ENCODE data around the gene SULT1E1. TPM values are rescaled to one million over a fixed set of nuclear protein-coding genes. Genes with fewer than 3 reads are reported as not detected.

The SULT1E1 gene
- polyA plus RNA-seq, 2 of the 4 experiments (the other 2 are of a cell fraction): 0.08 TPM; not detected in 1

- no peak for TF ChIP-seq NR3C1 (IDR thresholded peaks at IDR 0.05)
- TF ChIP-seq HEYL (CRISPR knock-in tag; IDR thresholded peaks at IDR 0.05): no peak
- TF ChIP-seq SREBF2 (IDR thresholded peaks at IDR 0.05): no peak
- TF ChIP-seq POLR2A (IDR thresholded peaks at IDR 0.05; ENCODE audit: low read length): no peak
- no peak for TF ChIP-seq MAZ (IDR thresholded peaks at IDR 0.05; ENCODE audit: borderline replicate concordance, low read depth, low read length)
- no peak for TF ChIP-seq EHMT2 (IDR thresholded peaks at IDR 0.05; ENCODE audit: low read depth)
- TF ChIP-seq HMGXB4 (CRISPR knock-in tag; IDR thresholded peaks at IDR 0.05; ENCODE audit: borderline replicate concordance): no peak
These were observed 41.8 kb downstream of the SULT1E1 start (continued) for GRCh38 chr4:69818060-69818639.

- no peak for TF ChIP-seq REST (IDR thresholded peaks at IDR 0.05)
- no peak for TF ChIP-seq CTCF (IDR thresholded peaks at IDR 0.05)
- no peak for TF ChIP-seq ESRRA (IDR thresholded peaks at IDR 0.05; ENCODE audit: borderline replicate concordance, low read length)
- no peak for TF ChIP-seq ZC3H11A (IDR thresholded peaks at IDR 0.05)
- TF ChIP-seq HES2 (IDR thresholded peaks at IDR 0.05): no peak
- no peak for TF ChIP-seq TP53 (CRISPR knock-in tag; IDR thresholded peaks at IDR 0.05)
- TF ChIP-seq EHMT2 (IDR thresholded peaks at IDR 0.05; ENCODE audit: low read depth): no peak
- no peak for TF ChIP-seq FOSB (CRISPR knock-in tag; IDR thresholded peaks at IDR 0.05)
- TF ChIP-seq GATA3 (IDR thresholded peaks at IDR 0.05; ENCODE audit: borderline replicate concordance): no peak
- no peak for TF ChIP-seq CBX2 (IDR thresholded peaks at IDR 0.05; ENCODE audit: borderline replicate concordance, low read depth)
- no peak for TF ChIP-seq PHF8 (IDR thresholded peaks at IDR 0.05; ENCODE audit: borderline replicate concordance, low read depth)
- no peak for TF ChIP-seq HMGXB4 (CRISPR knock-in tag; IDR thresholded peaks at IDR 0.05; ENCODE audit: borderline replicate concordance)
- TF ChIP-seq EP300 (IDR thresholded peaks at IDR 0.05): no peak
- no peak for TF ChIP-seq RFX5 (IDR thresholded peaks at IDR 0.05)
- no peak for TF ChIP-seq RAD21 (conservative IDR thresholded peaks at IDR 0.05 in 1 of 2, IDR thresholded peaks at IDR 0.05 in 1 of 2)
- TF ChIP-seq MAFK (IDR thresholded peaks at IDR 0.05; ENCODE audit: partially characterized antibody): no peak
- TF ChIP-seq FOSL2 (IDR thresholded peaks at IDR 0.05): no peak
- TF ChIP-seq FOSL2 (CRISPR knock-in tag; IDR thresholded peaks at IDR 0.05): no peak
- TF ChIP-seq SREBF2 (IDR thresholded peaks at IDR 0.05): no peak
- TF ChIP-seq HOXB5 (CRISPR knock-in tag; IDR thresholded peaks at IDR 0.05): no peak
- Histone ChIP-seq H3K4me3 (no peak overlapping the region), H3K4me1 (no peaks in the 10 kb centered on the region), H3K4me2 (no peak overlapping the region), H3K27ac (no peak overlapping the region), H3K9me3 (no peaks in the 10 kb centered on the region)
- WGBS (ENCODE audit: missing lambda C conversion rate): 71% methylated on average over 3 of the region's 3 CpGs
- ChIA-PET POLR2A (no interaction called here), CTCF (no interaction called here)
- no peak for DNase-seq (ENCODE audit: low read depth in 1 of 2, low spot score in 1 of 2)
- no peak for ATAC-seq
- FAIRE-seq: no peak
These were observed 43.7 kb downstream of the SULT1E1 start for GRCh38 chr4:69816236-69816635.
